GM06990 (cell line): ENCODE data around the gene PGAP1.

Source experiments
- DNase-seq: peaks from one replicate; pipeline ENCODE4 v3.0.0-alpha.2; 2011; ENCODE audit not compliant: insufficient read length; ENCODE audit errors: extremely low read depth
- H3K27me3 ChIP-seq: replicated peaks from 2 replicates; pipeline ENCODE4 v1.6.0; 2011; ENCODE audit warnings: low read length; ENCODE audit not compliant: control insufficient read depth, insufficient read depth
- H3K36me3 ChIP-seq: 2 replicates; pipeline ENCODE4 v1.5.1; 2011; ENCODE audit warnings: low read length; ENCODE audit not compliant: control insufficient read depth, insufficient read depth
- H3K4me3 ChIP-seq: replicated peaks from 2 replicates; pipeline ENCODE4 v1.5.1; 2011; ENCODE audit warnings: low read depth, mild to moderate bottlenecking, control low read depth, low read length
- CTCF ChIP-seq: IDR thresholded peaks from 2 replicates; pipeline ENCODE4 v1.5.1; 2011; ENCODE audit warnings: low read length, control low read depth, mild to moderate bottlenecking, inconsistent platforms; ENCODE audit not compliant: insufficient read depth, poor library complexity, severe bottlenecking

The PGAP1 gene

GRCh38 chr2:196962325-196962724 lies 35.8 kb upstream of the PGAP1 start:
- no peak for TF ChIP-seq CTCF
- DNase-seq: no peak

GRCh38 chr2:196961889-196962288 lies 35.4 kb upstream of the PGAP1 start:
- DNase-seq: peak; percentile 7
- no peak overlapping the region for H3K4me3 ChIP-seq
- no peak for TF ChIP-seq CTCF
- H3K36me3 ChIP-seq: no peaks in the 10 kb centered on the region
- no peaks in the 10 kb centered on the region for H3K27me3 ChIP-seq

More at GRCh38 chr2:196962325-196962724, 35.8 kb upstream of the PGAP1 start:
- no peaks in the 10 kb centered on the region for H3K36me3 ChIP-seq
- H3K27me3 ChIP-seq: no peaks in the 10 kb centered on the region
- H3K4me3 ChIP-seq: no peak overlapping the region

GRCh38 chr2:196959734-196960338 lies 33.3 kb upstream of the PGAP1 start:
- Histone ChIP-seq H3K27me3 (no peaks in the 10 kb centered on the region), H3K4me3 (no peak overlapping the region), H3K36me3 (no peaks in the 10 kb centered on the region)
- TF ChIP-seq CTCF: no peak
- DNase-seq: no peak

- H3K4me3 ChIP-seq: no peak overlapping the region
- no peaks in the 10 kb centered on the region for H3K27me3 ChIP-seq
- no peaks in the 10 kb centered on the region for H3K36me3 ChIP-seq
- no peak for DNase-seq
- TF ChIP-seq CTCF: no peak
These were observed 32.8 kb upstream of the PGAP1 start for GRCh38 chr2:196959281-196959680.

GRCh38 chr2:196957881-196958525 lies 31.5 kb upstream of the PGAP1 start:
- no peak for DNase-seq
- H3K27me3 ChIP-seq: no peaks in the 10 kb centered on the region
- H3K36me3 ChIP-seq: no peaks in the 10 kb centered on the region
- no peak for TF ChIP-seq CTCF
- no peak overlapping the region for H3K4me3 ChIP-seq

GRCh38 chr2:196957442-196957841 lies 30.9 kb upstream of the PGAP1 start:
- DNase-seq: no peak
- no peaks in the 10 kb centered on the region for H3K27me3 ChIP-seq
- H3K4me3 ChIP-seq: no peak overlapping the region
- no peak for TF ChIP-seq CTCF
- H3K36me3 ChIP-seq: no peaks in the 10 kb centered on the region
